Ascending aorta (tissue), 2 donors: ENCODE measurements around the gene TMEM14C. TPM values are rescaled to one million over a fixed set of nuclear protein-coding genes. Genes with fewer than 3 reads are reported as not detected.

Experiments
- DNase-seq, 2 donors: peaks; one replicate each; pipeline ENCODE4 v3.0.0-alpha.2; 2019; ENCODE audit warnings: low spot score in 2 of 2
- H3K27ac ChIP-seq, 2 donors: fragments of 200-600 bp; sonication (generic); one replicate each; pipeline ENCODE4 v1.5.1; 2016 to 2017; ENCODE audit warnings: mild to moderate bottlenecking in 1 of 2
- H3K27me3 ChIP-seq: fragments of 200-600 bp; sonication (generic); one replicate; pipeline ENCODE4 v1.5.1; 2017
- H3K36me3 ChIP-seq, 2 donors: fragments of 200-600 bp; sonication (generic); one replicate each; pipeline ENCODE4 v1.5.1; 2016
- H3K4me1 ChIP-seq, 2 donors: fragments of 200-600 bp; sonication (generic); one replicate each; pipeline ENCODE4 v1.5.1; 2016 to 2017; ENCODE audit warnings: mild to moderate bottlenecking in 1 of 2
- H3K4me3 ChIP-seq, 2 donors: fragments of 200-600 bp; sonication (generic); one replicate each; pipeline ENCODE4 v1.5.1; 2016 to 2017; ENCODE audit warnings: mild to moderate bottlenecking in 1 of 2
- H3K9me3 ChIP-seq, 2 donors: fragments of 200-600 bp; sonication (generic); one replicate each; pipeline ENCODE4 v1.5.1; 2016
- CTCF ChIP-seq, 3 experiments: fragments of 200-600 bp in 2 of 3; fragments of 450-650 bp in 1 of 3; sonication (generic) in 2 of 3; IDR thresholded peaks; one replicate each; pipeline ENCODE4 v1.5.1; 2016 to 2019; ENCODE audit warnings: antibody characterized with exemption in 3 of 3, mild to moderate bottlenecking in 1 of 3, moderate library complexity in 1 of 3
- intact Hi-C: fragments of 100-400 bp; cut with DNase I; formaldehyde crosslinking; loops from one replicate; pipeline ENCODE4 v1.15.1; 2023
- total RNA-seq: library from RNA; depleted of rRNA; stranded (reverse); fragments of >200 nt; gene quantifications from one replicate; pipeline ENCODE4 v1.1.0, GENCODE V29; 2016

Gene TMEM14C
- total RNA-seq, 1 donor from 2014 or later, result 79.6 TPM

GRCh38 chr6:10684618-10685017 is 38.3 kb upstream of the TMEM14C start:
- intact Hi-C loops, result no loop called here
- no peak overlapping the region for H3K27ac ChIP-seq
- H3K4me1 ChIP-seq, result no peaks in the 10 kb centered on the region
- H3K4me3 ChIP-seq, result no peak overlapping the region
- H3K9me3 ChIP-seq, result no peaks in the 10 kb centered on the region
- TF ChIP-seq CTCF (IDR thresholded peaks at IDR 0.05), result no peak
- no peaks in the 10 kb centered on the region for H3K36me3 ChIP-seq
- no peak for DNase-seq
- H3K27me3 ChIP-seq, result no peaks in the 10 kb centered on the region

- Histone ChIP-seq H3K27me3 (no peaks in the 10 kb centered on the region), H3K4me1 (no peaks in the 10 kb centered on the region), H3K4me3 (no peak overlapping the region), H3K9me3 (no peaks in the 10 kb centered on the region), H3K36me3 (no peaks in the 10 kb centered on the region), H3K27ac (no peak overlapping the region)
- no peak for TF ChIP-seq CTCF (IDR thresholded peaks at IDR 0.05)
- no peak for DNase-seq
- intact Hi-C loops, result no loop called here
Measured at GRCh38 chr6:10685092-10685915, 37.6 kb upstream of the TMEM14C start.

GRCh38 chr6:10686901-10687300 is 36.0 kb upstream of the TMEM14C start:
- Histone ChIP-seq H3K27me3 (no peaks in the 10 kb centered on the region), H3K27ac (no peak overlapping the region), H3K4me3 (no peak overlapping the region), H3K9me3 (no peaks in the 10 kb centered on the region), H3K36me3 (no peaks in the 10 kb centered on the region), H3K4me1 (no peaks in the 10 kb centered on the region)
- intact Hi-C loops, result no loop called here
- DNase-seq, result no peak
- TF ChIP-seq CTCF (IDR thresholded peaks at IDR 0.05), result no peak

- intact Hi-C loops, result no loop called here
- no peaks in the 10 kb centered on the region for H3K9me3 ChIP-seq
- DNase-seq, result no peak
- no peaks in the 10 kb centered on the region for H3K4me1 ChIP-seq
- H3K27me3 ChIP-seq, result no peaks in the 10 kb centered on the region
- no peak for TF ChIP-seq CTCF (IDR thresholded peaks at IDR 0.05)
- H3K36me3 ChIP-seq, result no peaks in the 10 kb centered on the region
- no peak overlapping the region for H3K4me3 ChIP-seq
- no peak overlapping the region for H3K27ac ChIP-seq
Measured at GRCh38 chr6:10687582-10687981, 35.3 kb upstream of the TMEM14C start.

- no peak overlapping the region for H3K27ac ChIP-seq
- H3K4me1 ChIP-seq, result peaks cover 0 to 16% of the 10 kb centered on the region in 2 donors
- H3K4me3 ChIP-seq, result no peak overlapping the region
- H3K27me3 ChIP-seq, result no peaks in the 10 kb centered on the region
- no peak for TF ChIP-seq CTCF (IDR thresholded peaks at IDR 0.05)
- intact Hi-C loops, result no loop called here
- no peaks in the 10 kb centered on the region for H3K9me3 ChIP-seq
- H3K36me3 ChIP-seq, result no peaks in the 10 kb centered on the region
- DNase-seq, result no peak
Measured at GRCh38 chr6:10690651-10691445, 32.0 kb upstream of the TMEM14C start.
